Measurements from ENCODE around the gene SLC35E1. TPM values are rescaled to one million over a fixed set of nuclear protein-coding genes. Genes with fewer than 3 reads are reported as not detected.

SLC35E1 gene
- total and polyA plus RNA-seq, 2 donors (not counting 3 experiments of a cell fraction or from before 2014, with no cell fraction given), result 36.0 to 37.5 TPM

DNA sequence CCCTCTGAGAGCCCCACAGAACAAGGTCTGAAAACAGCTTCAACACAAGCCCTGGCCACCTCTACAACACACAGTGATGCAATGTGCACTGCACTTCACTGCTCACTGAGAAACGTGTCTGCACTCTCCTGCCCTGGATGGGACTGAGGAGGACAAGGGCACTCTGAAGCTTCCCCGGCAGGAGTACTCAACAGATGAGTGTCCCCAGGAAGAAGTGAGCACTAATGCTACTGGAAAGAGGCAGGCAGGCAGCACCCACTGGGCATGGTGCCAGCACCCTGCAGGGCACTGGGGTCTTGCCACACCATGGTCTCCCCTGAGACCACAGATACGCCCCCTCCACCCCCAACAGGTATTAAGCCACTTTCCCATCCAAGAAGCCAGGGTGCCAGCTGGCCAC is 17.7 kb upstream of the SLC35E1 start:
- POLR2A ChIA-PET, result interaction anchor here (0.6 kb wide), 1 partner anchor 65 kb away, joined by 3 read pairs; no protein-coding TSS in a partner anchor
- TF ChIP-seq FOS (IDR thresholded peaks at IDR 0.05; ENCODE audit: borderline replicate concordance, insufficient read depth, low read length) (no peak), MYC (IDR thresholded peaks at IDR 0.05; ENCODE audit: low read depth, low read length) (no peak), POLR2A (IDR thresholded peaks at IDR 0.05; ENCODE audit: low read depth, low read length) (no peak)
- H3K27me3 ChIP-seq (ENCODE audit: control insufficient read depth in 2 of 2, insufficient read depth in 2 of 2, low read length in 2 of 2), result no peaks in the 10 kb centered on the region
- H3K4me3 ChIP-seq (replicated peaks in 1 of 3; ENCODE audit: insufficient read depth in 1 of 3, low read depth in 1 of 3, low read length in 3 of 3), result no peak overlapping the region
- H3K4me1 ChIP-seq (ENCODE audit: control insufficient read depth, extremely low read depth, insufficient read depth, low read length), result peaks cover 30% of the 10 kb centered on the region
- H3K4me2 ChIP-seq (ENCODE audit: insufficient read depth, low read length), result no peak overlapping the region
- H3K9me3 ChIP-seq (replicated peaks; ENCODE audit: control insufficient read depth, insufficient read depth, low read length), result no peaks in the 10 kb centered on the region
- no peaks in the 10 kb centered on the region for H4K20me1 ChIP-seq (replicated peaks; ENCODE audit: control insufficient read depth, extremely low read depth, insufficient read depth, low read length)
- no TSS peak for BruUV-seq (replicated peaks)
- intact Hi-C loops (cut with micrococcal nuclease), result no loop called here
- no peak for FAIRE-seq
- H3K9ac ChIP-seq (replicated peaks; ENCODE audit: extremely low read depth, insufficient read depth, low read length), result no peak overlapping the region
- H3K79me2 ChIP-seq (ENCODE audit: control insufficient read depth, insufficient read depth, low read length), result peaks cover 88% of the 10 kb centered on the region
- CTCF ChIA-PET, result no interaction called here
- no peak overlapping the region for H2AFZ ChIP-seq (ENCODE audit: low read depth, low read length)
- no peak for DNase-seq (ENCODE audit: low read depth, low spot score)
- no peaks in the 10 kb centered on the region for H3K36me3 ChIP-seq (ENCODE audit: control insufficient read depth in 2 of 2, extremely low read depth in 1 of 2, insufficient read depth in 2 of 2, low read length in 2 of 2)
- no peak overlapping the region for H3K27ac ChIP-seq (ENCODE audit: insufficient read depth, low read depth, low read length)
- dilution Hi-C loops (cut with MboI; ENCODE audit: extremely low pct_ligation_motif_present, low sequenced_read_pairs), result no loop called here
- no peaks in the 10 kb centered on the region for H3K9me1 ChIP-seq (replicated peaks; ENCODE audit: control insufficient read depth, extremely low read depth, insufficient read depth, low read length)

DNA sequence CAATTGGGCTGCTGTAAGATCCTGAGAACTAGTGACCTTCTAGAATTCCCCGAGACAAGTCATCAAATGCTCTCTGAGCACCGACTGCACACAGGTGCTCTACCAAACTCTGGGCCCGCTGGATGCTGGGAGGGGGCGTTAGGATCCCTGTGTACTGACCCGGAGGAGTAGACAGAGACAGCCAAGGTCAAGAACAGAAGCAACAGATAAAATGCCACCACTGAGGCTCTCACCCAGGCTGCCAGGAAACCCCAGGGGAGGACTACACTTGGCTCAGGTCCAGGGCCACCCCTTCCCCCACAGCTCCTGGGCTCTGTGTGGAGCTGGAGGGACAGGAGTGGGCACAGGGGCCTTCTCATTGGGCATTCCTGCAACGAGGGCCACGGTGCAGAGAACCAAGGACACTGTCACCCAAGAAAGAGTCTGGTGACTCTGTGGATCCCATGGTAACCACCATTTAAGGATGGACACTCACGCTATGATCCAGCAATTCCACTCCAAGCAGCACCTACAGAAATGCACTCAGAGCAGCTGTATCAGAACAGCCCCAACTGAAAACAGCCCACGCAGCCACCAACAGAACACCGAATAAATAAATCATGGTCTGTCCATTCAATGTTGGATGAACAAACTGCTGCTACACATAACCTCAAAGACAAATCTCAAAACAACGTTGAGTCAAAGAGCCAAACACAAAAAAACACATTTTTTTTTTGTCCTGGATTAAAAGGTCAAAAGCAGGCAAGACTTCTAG is 16.8 kb upstream of the SLC35E1 start:
- intact Hi-C loops (cut with micrococcal nuclease), result no loop called here
- peaks cover 82% of the 10 kb centered on the region for H3K79me2 ChIP-seq (ENCODE audit: control insufficient read depth, insufficient read depth, low read length)
- H3K27me3 ChIP-seq (ENCODE audit: control insufficient read depth in 2 of 2, insufficient read depth in 2 of 2, low read length in 2 of 2), result no peaks in the 10 kb centered on the region
- dilution Hi-C loops (cut with MboI; ENCODE audit: extremely low pct_ligation_motif_present, low sequenced_read_pairs), result no loop called here
- no TSS peak for BruUV-seq (replicated peaks)
- H2AFZ ChIP-seq (ENCODE audit: low read depth, low read length), result no peak overlapping the region
- H4K20me1 ChIP-seq (replicated peaks; ENCODE audit: control insufficient read depth, extremely low read depth, insufficient read depth, low read length), result no peaks in the 10 kb centered on the region
- H3K9me3 ChIP-seq (replicated peaks; ENCODE audit: control insufficient read depth, insufficient read depth, low read length), result no peaks in the 10 kb centered on the region
- TF ChIP-seq MYC (IDR thresholded peaks at IDR 0.05; ENCODE audit: low read depth, low read length) (no peak), FOS (IDR thresholded peaks at IDR 0.05; ENCODE audit: borderline replicate concordance, insufficient read depth, low read length) (no peak), JUN (IDR thresholded peaks at IDR 0.05; ENCODE audit: borderline replicate concordance, insufficient read depth, insufficient read length, low read depth) (no peak), EZH2 (IDR thresholded peaks at IDR 0.05; ENCODE audit: borderline replicate concordance, low read depth, low read length, severe bottlenecking) (no peak)
- CTCF ChIA-PET, result interaction anchor here (1.2 to 2.2 kb wide), 3 partner anchors 12 to 23 kb away, joined by 3 to 7 read pairs (median 4); no protein-coding TSS in a partner anchor
- H3K4me1 ChIP-seq (ENCODE audit: control insufficient read depth, extremely low read depth, insufficient read depth, low read length), result peaks cover 32% of the 10 kb centered on the region
- no peak overlapping the region for H3K9ac ChIP-seq (replicated peaks; ENCODE audit: extremely low read depth, insufficient read depth, low read length)
- no peak overlapping the region for H3K4me2 ChIP-seq (ENCODE audit: insufficient read depth, low read length)
- no peak overlapping the region for H3K27ac ChIP-seq (ENCODE audit: insufficient read depth, low read depth, low read length)
- POLR2A ChIA-PET, result no interaction called here
- H3K36me3 ChIP-seq (ENCODE audit: control insufficient read depth in 2 of 2, extremely low read depth in 1 of 2, insufficient read depth in 2 of 2, low read length in 2 of 2), result no peaks in the 10 kb centered on the region
- H3K9me1 ChIP-seq (replicated peaks; ENCODE audit: control insufficient read depth, extremely low read depth, insufficient read depth, low read length), result no peaks in the 10 kb centered on the region
- no peak overlapping the region for H3K4me3 ChIP-seq (replicated peaks in 1 of 3; ENCODE audit: insufficient read depth in 1 of 3, low read depth in 1 of 3, low read length in 3 of 3)
- FAIRE-seq, result no peak
- no peak for DNase-seq (ENCODE audit: low read depth, low spot score)

Data from endothelial cell of umbilical vein (primary cell).